Ascending aorta (tissue), 2 donors: ENCODE measurements around the gene IL20RB. TPM values are rescaled to one million over a fixed set of nuclear protein-coding genes. Genes with fewer than 3 reads are reported as not detected.

ENCODE experiments used
- DNase-seq, 2 donors: peaks; one replicate each; pipeline ENCODE4 v3.0.0-alpha.2; 2019; ENCODE audit warnings: low spot score in 2 of 2
- H3K27ac ChIP-seq, 2 donors: fragments of 200-600 bp; sonication (generic); one replicate each; pipeline ENCODE4 v1.5.1; 2016 to 2017; ENCODE audit warnings: mild to moderate bottlenecking in 1 of 2
- H3K27me3 ChIP-seq: fragments of 200-600 bp; sonication (generic); one replicate; pipeline ENCODE4 v1.5.1; 2017
- H3K36me3 ChIP-seq, 2 donors: fragments of 200-600 bp; sonication (generic); one replicate each; pipeline ENCODE4 v1.5.1; 2016
- H3K4me1 ChIP-seq, 2 donors: fragments of 200-600 bp; sonication (generic); one replicate each; pipeline ENCODE4 v1.5.1; 2016 to 2017; ENCODE audit warnings: mild to moderate bottlenecking in 1 of 2
- H3K4me3 ChIP-seq, 2 donors: fragments of 200-600 bp; sonication (generic); one replicate each; pipeline ENCODE4 v1.5.1; 2016 to 2017; ENCODE audit warnings: mild to moderate bottlenecking in 1 of 2
- H3K9me3 ChIP-seq, 2 donors: fragments of 200-600 bp; sonication (generic); one replicate each; pipeline ENCODE4 v1.5.1; 2016
- intact Hi-C: fragments of 100-400 bp; cut with DNase I; formaldehyde crosslinking; loops from one replicate; pipeline ENCODE4 v1.15.1; 2023
- total RNA-seq: library from RNA; depleted of rRNA; stranded (reverse); fragments of >200 nt; gene quantifications from one replicate; pipeline ENCODE4 v1.1.0, GENCODE V29; 2016
- TF ChIP-seq, protein P1 (sequence below), 3 experiments: fragments of 200-600 bp in 2 of 3; fragments of 450-650 bp in 1 of 3; sonication (generic) in 2 of 3; IDR thresholded peaks; one replicate each; pipeline ENCODE4 v1.5.1; 2016 to 2019; ENCODE audit warnings: antibody characterized with exemption in 3 of 3, mild to moderate bottlenecking in 1 of 3, moderate library complexity in 1 of 3

Gene IL20RB
- total RNA-seq, 1 donor from 2014 or later: not detected

DNA sequence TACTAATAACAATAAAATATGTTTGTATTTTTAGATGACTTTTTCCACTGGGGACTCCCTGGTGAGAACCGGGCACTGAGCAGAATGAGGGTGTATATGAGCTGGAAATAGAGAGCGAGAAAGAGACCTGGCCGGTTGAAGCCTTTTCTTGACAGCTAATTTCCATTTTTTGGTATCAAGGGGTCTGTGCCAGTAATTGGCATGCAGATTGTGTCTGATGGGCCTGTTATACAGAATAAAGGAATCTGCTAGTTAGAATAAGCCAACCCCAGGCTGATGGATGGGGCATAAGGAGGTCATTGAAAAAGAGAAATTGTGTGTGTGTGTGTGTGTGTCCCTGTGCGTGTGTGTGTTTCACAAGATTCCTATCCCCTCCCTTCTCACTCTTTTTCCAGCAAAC is 83.9 kb downstream of the IL20RB start:
- H3K4me1 ChIP-seq: no peaks in the 10 kb centered on the region
- H3K27me3 ChIP-seq: no peaks in the 10 kb centered on the region
- intact Hi-C loops: no loop called here
- no peaks in the 10 kb centered on the region for H3K36me3 ChIP-seq
- no peaks in the 10 kb centered on the region for H3K9me3 ChIP-seq
- H3K27ac ChIP-seq: no peak overlapping the region
- H3K4me3 ChIP-seq: no peak overlapping the region
- TF ChIP-seq, protein P1, sequence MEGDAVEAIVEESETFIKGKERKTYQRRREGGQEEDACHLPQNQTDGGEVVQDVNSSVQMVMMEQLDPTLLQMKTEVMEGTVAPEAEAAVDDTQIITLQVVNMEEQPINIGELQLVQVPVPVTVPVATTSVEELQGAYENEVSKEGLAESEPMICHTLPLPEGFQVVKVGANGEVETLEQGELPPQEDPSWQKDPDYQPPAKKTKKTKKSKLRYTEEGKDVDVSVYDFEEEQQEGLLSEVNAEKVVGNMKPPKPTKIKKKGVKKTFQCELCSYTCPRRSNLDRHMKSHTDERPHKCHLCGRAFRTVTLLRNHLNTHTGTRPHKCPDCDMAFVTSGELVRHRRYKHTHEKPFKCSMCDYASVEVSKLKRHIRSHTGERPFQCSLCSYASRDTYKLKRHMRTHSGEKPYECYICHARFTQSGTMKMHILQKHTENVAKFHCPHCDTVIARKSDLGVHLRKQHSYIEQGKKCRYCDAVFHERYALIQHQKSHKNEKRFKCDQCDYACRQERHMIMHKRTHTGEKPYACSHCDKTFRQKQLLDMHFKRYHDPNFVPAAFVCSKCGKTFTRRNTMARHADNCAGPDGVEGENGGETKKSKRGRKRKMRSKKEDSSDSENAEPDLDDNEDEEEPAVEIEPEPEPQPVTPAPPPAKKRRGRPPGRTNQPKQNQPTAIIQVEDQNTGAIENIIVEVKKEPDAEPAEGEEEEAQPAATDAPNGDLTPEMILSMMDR (IDR thresholded peaks at IDR 0.05): no peak
- no peak for DNase-seq

DNA sequence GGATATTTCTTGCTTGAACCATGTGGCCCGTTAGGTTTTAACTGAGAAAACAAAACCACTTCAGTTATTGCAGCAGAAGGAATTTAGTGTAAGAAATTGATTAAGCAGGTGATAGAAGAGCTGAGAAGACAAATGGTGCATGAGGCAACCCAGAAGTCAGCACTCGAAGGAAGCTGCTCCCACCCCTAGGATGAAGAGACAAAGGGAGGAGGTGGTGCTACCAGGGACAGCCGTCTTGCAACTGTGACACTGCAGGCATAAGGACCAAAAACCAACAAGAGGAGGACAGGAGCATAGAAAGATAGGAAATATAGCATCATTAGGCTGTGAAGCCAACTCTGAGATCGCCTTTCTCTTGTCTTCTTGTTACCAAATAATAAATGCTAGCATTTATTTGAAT is 89.0 kb downstream of the IL20RB start:
- no peaks in the 10 kb centered on the region for H3K27me3 ChIP-seq
- no peak for DNase-seq
- H3K9me3 ChIP-seq: no peaks in the 10 kb centered on the region
- H3K4me3 ChIP-seq: no peak overlapping the region
- no peaks in the 10 kb centered on the region for H3K4me1 ChIP-seq
- intact Hi-C loops: no loop called here
- H3K27ac ChIP-seq: no peak overlapping the region
- TF ChIP-seq, protein P1 (IDR thresholded peaks at IDR 0.05): no peak
- no peaks in the 10 kb centered on the region for H3K36me3 ChIP-seq

DNA sequence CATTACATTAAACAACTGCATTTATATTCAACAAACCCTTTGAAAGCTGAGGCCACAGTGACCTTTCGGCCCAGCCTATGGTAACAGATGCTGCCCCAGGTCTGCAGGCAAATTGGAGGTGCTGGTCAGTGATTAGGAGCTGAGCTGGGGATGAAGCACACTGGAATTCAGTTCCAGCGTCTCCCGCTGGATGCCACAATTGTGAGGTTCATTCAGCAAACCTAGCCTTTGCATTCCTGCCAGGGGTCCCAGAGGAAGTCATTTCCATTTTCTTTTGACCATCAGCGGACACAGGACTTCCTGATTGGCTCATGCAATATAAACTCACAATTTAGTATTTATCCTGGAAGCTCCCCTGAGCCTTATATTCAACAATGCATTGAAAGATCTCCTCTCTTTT is 89.5 kb downstream of the IL20RB start:
- DNase-seq: no peak
- intact Hi-C loops: no loop called here

DNA sequence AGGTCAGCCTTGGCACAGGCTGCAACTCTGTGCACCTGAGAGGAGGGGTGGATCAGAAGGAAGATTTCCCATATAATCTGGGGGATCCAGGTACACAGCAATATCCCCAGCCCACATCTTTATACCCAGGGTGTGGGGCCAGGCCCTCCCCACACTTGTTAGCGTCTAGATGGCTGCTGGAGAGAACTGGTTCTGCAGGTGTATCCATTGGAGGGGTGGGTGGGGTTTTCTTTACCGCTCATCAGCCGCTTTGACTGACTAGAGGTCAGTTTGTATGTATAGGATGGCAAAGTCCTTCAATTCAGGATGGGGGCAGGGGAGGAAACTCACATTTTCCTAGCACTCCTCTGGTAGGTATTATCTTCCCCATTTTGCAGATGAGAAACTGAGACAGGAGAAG is 92.5 kb downstream of the IL20RB start:
- H3K9me3 ChIP-seq: no peaks in the 10 kb centered on the region
- H3K27ac ChIP-seq: no peak overlapping the region
- intact Hi-C loops: no loop called here
- H3K4me3 ChIP-seq: no peak overlapping the region
- no peaks in the 10 kb centered on the region for H3K36me3 ChIP-seq
- DNase-seq: no peak
- no peaks in the 10 kb centered on the region for H3K27me3 ChIP-seq
- TF ChIP-seq, protein P1 (IDR thresholded peaks at IDR 0.05): no peak
- H3K4me1 ChIP-seq: no peaks in the 10 kb centered on the region

More for the DNA sequence above, 89.5 kb downstream of the IL20RB start:
- Histone ChIP-seq H3K27ac (no peak overlapping the region), H3K9me3 (no peaks in the 10 kb centered on the region), H3K36me3 (no peaks in the 10 kb centered on the region), H3K27me3 (no peaks in the 10 kb centered on the region), H3K4me1 (no peaks in the 10 kb centered on the region), H3K4me3 (no peak overlapping the region)
- TF ChIP-seq, protein P1 (IDR thresholded peaks at IDR 0.05): no peak

DNA sequence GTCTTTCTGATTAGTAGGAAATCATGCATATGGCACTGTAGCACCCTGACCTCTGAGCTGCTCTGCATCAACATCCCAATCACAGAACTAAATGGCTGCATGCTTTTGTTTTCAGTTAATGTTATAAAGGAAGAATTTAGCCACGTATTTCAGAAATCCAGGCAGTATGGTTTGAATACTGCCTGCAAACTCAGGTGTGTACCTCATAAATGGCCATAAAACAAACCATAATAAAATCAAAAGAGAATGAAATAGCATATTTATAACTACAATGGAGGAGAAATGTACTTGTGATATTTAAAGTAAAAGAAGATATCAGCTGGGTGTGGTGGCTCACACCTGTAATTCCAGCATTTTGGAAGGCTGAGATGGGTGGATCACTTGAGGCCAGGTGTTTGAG is 94.5 kb downstream of the IL20RB start:
- Histone ChIP-seq H3K27ac (no peak overlapping the region), H3K27me3 (no peaks in the 10 kb centered on the region), H3K4me1 (no peaks in the 10 kb centered on the region), H3K9me3 (no peaks in the 10 kb centered on the region), H3K36me3 (no peaks in the 10 kb centered on the region), H3K4me3 (no peak overlapping the region)
- intact Hi-C loops: no loop called here
- DNase-seq: no peak
- TF ChIP-seq, protein P1 (IDR thresholded peaks at IDR 0.05): no peak

Other genes with a start within 250 kb of the IL20RB start
- 27.2 TPM for gene STAG1, start 205.6 kb upstream of the IL20RB start, total RNA-seq
- gene SLC35G2, start 138.9 kb upstream of the IL20RB start, total RNA-seq: 10.0 TPM
- 45.6 TPM for gene NCK1, start 95.8 kb upstream of the IL20RB start, total RNA-seq